Heart right ventricle (tissue), 16 donors: ENCODE data around the gene PPP2R3A. TPM values are rescaled to one million over a fixed set of nuclear protein-coding genes. Genes with fewer than 3 reads are reported as not detected.

ENCODE experiments used
- ATAC-seq, 8 donors: fragments of 200-7000 bp; cut with Tn5 transposase; one replicate each; pipeline ENCODE4 v1.9.1; 2020; ENCODE audit warnings: mild to moderate bottlenecking in 8 of 8, moderate library complexity in 8 of 8, moderate number of reproducible peaks in 1 of 8
- DNase-seq, 2 donors: peaks; one replicate each; pipeline ENCODE4 v3.0.0-alpha.2; 2020
- H3K27ac ChIP-seq, 10 donors: fragments of 200-600 bp; sonication (generic) in 2 of 10; one replicate each; pipeline versions ENCODE4 v1.5.0 to v1.8.0; 2020 to 2022; ENCODE audit warnings: mild to moderate bottlenecking in 3 of 10
- H3K27me3 ChIP-seq, 7 donors: fragments of 200-600 bp; one replicate each; pipeline ENCODE4 v1.8.0; 2021 to 2022; ENCODE audit warnings: mild to moderate bottlenecking in 2 of 7
- H3K36me3 ChIP-seq, 9 donors: fragments of 200-600 bp; sonication (generic) in 1 of 9; one replicate each; pipeline versions ENCODE4 v1.5.0 to v1.8.0; 2020 to 2022; ENCODE audit warnings: mild to moderate bottlenecking in 2 of 9
- H3K4me1 ChIP-seq, 9 donors: fragments of 200-600 bp; sonication (generic) in 1 of 9; one replicate each; pipeline versions ENCODE4 v1.5.0 to v1.8.0; 2020 to 2022; ENCODE audit warnings: mild to moderate bottlenecking in 4 of 9
- H3K4me3 ChIP-seq, 10 donors: fragments of 200-600 bp; sonication (generic) in 2 of 10; one replicate each; pipeline versions ENCODE4 v1.5.0 to v1.8.0; 2020 to 2022; ENCODE audit warnings: mild to moderate bottlenecking in 7 of 10, moderate library complexity in 2 of 10
- H3K9me3 ChIP-seq, 11 donors: fragments of 200-600 bp in 10 of 11; sonication (generic) in 2 of 11; one replicate each; pipeline versions ENCODE4 v1.5.0 to v1.8.0; 2013 to 2022; ENCODE audit warnings: mild to moderate bottlenecking in 2 of 11, control low read depth in 1 of 11, moderate library complexity in 1 of 11
- CTCF ChIP-seq, 9 donors: fragments of 200-600 bp; sonication (generic) in 2 of 9; IDR thresholded peaks; one replicate each; pipeline versions ENCODE4 v1.5.0 to v1.8.0; 2021 to 2022; ENCODE audit warnings: antibody characterized with exemption in 9 of 9, mild to moderate bottlenecking in 5 of 9, moderate library complexity in 1 of 9
- WGBS, 2 donors: extraction: QIAGEN DNeasy Blood & Tissue Kit; methylation state at CpG; one replicate each; pipeline ENCODE4 v1.1.7; 2013; ENCODE audit warnings: inconsistent platforms in 1 of 2; 5-methylcytosine and 5-hydroxymethylcytosine counted together
- intact Hi-C, 10 donors: fragments of 100-400 bp; cut with DNase I; formaldehyde crosslinking; loops; one replicate each; pipeline versions ENCODE4 v1.11.1 to v1.14.2; 2022
- polyA plus RNA-seq, 2 donors: library from polyadenylated mRNA; stranded (reverse); fragments of 200-250 nt; gene quantifications; one replicate each; pipeline ENCODE4 v1.2.3, GENCODE V29; 2013
- total RNA-seq, 10 donors: library from RNA; stranded (reverse); fragmentation: NEBNext Ultra II Directional in 3 of 10; extraction: Animal tissue kit (Norgen Biotek cat#: 25700) in 3 of 10; gene quantifications; one replicate each; pipeline versions ENCODE4 v1.2.1 to v1.2.4, GENCODE V29; 2021 to 2023
- donor health status: Arrhythmogenic right ventricular cardiomyopathy.
- donor health status: ischemic (EF 13 %, LVEDD 7.1; RV severe dilation, severe dysfunction).
- donor health status: healthy with polysubstance abuse.
- donor health status: DM: no; HTN: yes; CAD: no.
- donor health status: DM: no; HTN: no; CAD: no.
- donor health status: ischemic (EF 25% LVEDD 6.9; RV normal size, moderate dysfunction).
- donor health status: ischemic (EF 25% LVEDD 5.7; RV mildly dilated, moderate dysfunction).
- donor health status: healthy.
- donor health status: DM: yes; HTN: yes; CAD: no.
- donor health status: Ischemic cardiomyopathy.
- donor health status: ischemic (EF 35%, LVEDD 5.7; RV mildly dilated, moderate dysfunction).
- donor health status: nonischemic (EF 11% LVEDD 7.7; RV severe dilation, severe dysfunction).
- donor health status: DM: yes; HTN: yes; CAD: no.
- donor health status: PGD.
- donor health status: ischemic (EF 29% LVEDD 5.4; RV normal size, mild dysfunction).
- donor health status: nonischemic (EF 23%, LVEDD 6.1; RV moderate dilation, normal function).

PPP2R3A gene
- total and polyA plus RNA-seq, 12 donors: 4.9 to 148 (median 106) TPM

DNA sequence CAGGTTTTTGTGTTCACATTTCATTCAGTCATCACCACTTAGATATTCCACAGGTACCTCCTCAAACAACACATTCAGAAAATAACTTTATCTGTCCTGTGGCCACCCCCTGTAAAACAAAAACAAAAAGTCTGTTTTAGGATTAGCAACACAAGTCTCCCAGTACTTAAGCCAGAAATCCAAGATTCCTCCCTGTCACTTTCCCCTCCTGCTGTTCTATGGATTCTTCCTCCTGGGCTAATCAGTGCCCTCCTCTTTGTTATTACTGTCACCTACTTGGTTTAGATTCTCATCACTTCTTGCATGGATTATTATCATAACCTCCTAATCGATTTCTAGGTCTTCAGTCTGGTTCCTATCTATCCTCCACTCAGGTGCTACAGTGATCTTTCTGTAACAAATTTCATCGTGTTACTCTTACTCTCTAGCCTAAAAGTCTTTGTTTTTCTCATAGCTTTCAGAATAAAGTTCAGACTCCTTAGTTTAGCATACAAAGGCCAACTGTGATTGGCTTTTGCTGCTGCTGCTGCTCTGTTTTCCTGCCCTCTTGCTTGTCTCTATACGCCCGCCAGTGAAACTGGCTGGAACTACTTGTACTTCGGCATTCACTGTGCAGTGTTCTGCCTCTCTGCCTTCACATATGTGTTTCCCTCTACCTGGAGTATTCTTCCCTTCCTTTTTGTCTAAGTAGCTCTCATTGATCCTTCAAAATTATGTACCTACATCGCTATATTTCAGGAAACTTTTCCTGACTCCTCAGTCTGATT lies 32.2 kb downstream of the PPP2R3A start:
- ATAC-seq (peak in 2 of 8 donors; percentile 59 to 71), DNase-seq (no peak)
- Histone ChIP-seq H3K4me1 (peaks cover 0 to 11% (median under 1%) of the 10 kb centered on the region in 9 donors), H3K27ac (no peak overlapping the region), H3K4me3 (no peak overlapping the region), H3K27me3 (no peaks in the 10 kb centered on the region), H3K36me3 (no peaks in the 10 kb centered on the region), H3K9me3 (no peaks in the 10 kb centered on the region)
- TF ChIP-seq CTCF (IDR thresholded peaks at IDR 0.05): no peak
- intact Hi-C loops: no loop called here
- WGBS, 2 donors: 79 to 80% methylated on average over 6 of the region's 6 CpGs

DNA sequence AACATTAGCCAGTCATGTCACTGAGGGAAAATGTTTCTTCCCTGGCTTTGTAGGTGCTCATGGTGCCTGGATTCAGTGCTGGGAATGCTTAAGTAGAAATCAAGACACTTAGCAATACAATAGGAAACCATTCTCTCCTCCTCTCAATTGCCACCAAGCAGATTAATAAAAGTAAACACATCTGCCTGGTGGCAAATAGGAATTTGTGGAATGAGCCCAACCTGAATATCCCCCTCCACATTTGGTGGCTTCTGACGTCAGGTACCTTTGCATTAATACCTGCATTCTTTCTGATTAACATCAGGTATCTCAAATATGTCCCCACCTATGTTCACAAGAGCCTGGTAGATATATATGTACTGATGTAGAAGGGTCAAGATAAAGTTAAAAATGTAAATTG lies 42.7 kb downstream of the PPP2R3A start:
- no peak for TF ChIP-seq CTCF (IDR thresholded peaks at IDR 0.05)
- DNase-seq (no peak), ATAC-seq (no peak)
- Histone ChIP-seq H3K9me3 (no peaks in the 10 kb centered on the region), H3K27me3 (no peaks in the 10 kb centered on the region), H3K27ac (no peak overlapping the region), H3K4me3 (no peak overlapping the region), H3K4me1 (no peaks in the 10 kb centered on the region), H3K36me3 (peaks cover 0 to 5% (median 0%) of the 10 kb centered on the region in 9 donors)
- 80 to 89% methylated on average over 1 of the region's 1 CpG for WGBS, 2 donors
- intact Hi-C loops: no loop called here

GRCh38 chr3:136008732-136009470 lies 43.4 kb downstream of the PPP2R3A start:
- TF ChIP-seq CTCF (IDR thresholded peaks at IDR 0.05): no peak
- intact Hi-C loops: no loop called here
- Histone ChIP-seq H3K9me3 (no peaks in the 10 kb centered on the region), H3K27me3 (no peaks in the 10 kb centered on the region), H3K4me1 (no peaks in the 10 kb centered on the region), H3K27ac (no peak overlapping the region), H3K4me3 (no peak overlapping the region), H3K36me3 (peaks cover 0 to 5% (median 0%) of the 10 kb centered on the region in 9 donors)
- WGBS, 2 donors: 81 to 82% methylated on average over 5 of the region's 5 CpGs
- no peak for DNase-seq
- ATAC-seq: no peak

GRCh38 chr3:136018876-136019275 lies 53.3 kb downstream of the PPP2R3A start:
- Histone ChIP-seq H3K27me3 (no peaks in the 10 kb centered on the region), H3K9me3 (peaks cover 0 to 18% (median 0%) of the 10 kb centered on the region in 11 donors), H3K4me1 (peaks cover 0 to 55% (median 21%) of the 10 kb centered on the region in 9 donors), H3K27ac (peak overlapping the region in 7 of 10 donors; percentile 6 to 68 (median 42)), H3K36me3 (no peaks in the 10 kb centered on the region), H3K4me3 (no peak overlapping the region)
- DNase-seq: peak in 1 of 2 donors; percentile 5
- intact Hi-C loops: no loop called here
- TF ChIP-seq CTCF (IDR thresholded peaks at IDR 0.05): no peak
- ATAC-seq: peak in 4 of 8 donors; percentile 18 to 64 (median 34)
- 23 to 29% methylated on average over 1 of the region's 1 CpG for WGBS, 2 donors
